GM12878 (cell line): ENCODE measurements around the gene C16orf96. TPM values are rescaled to one million over a fixed set of nuclear protein-coding genes. Genes with fewer than 3 reads are reported as not detected.

ENCODE experiments used
- BMI1 ChIP-seq: fragments of 450-650 bp; IDR thresholded peaks from 2 replicates; pipeline ENCODE4 v1.6.1; 2016; ENCODE audit warnings: mild to moderate bottlenecking, moderate library complexity, borderline replicate concordance
- FOS ChIP-seq: IDR thresholded peaks from 3 replicates; pipeline ENCODE4 v1.6.1; 2011; ENCODE audit warnings: borderline replicate concordance; ENCODE audit not compliant: insufficient read length; ENCODE audit errors: extremely low read depth
- KLF5 ChIP-seq: fragments of 450-650 bp; IDR thresholded peaks from 2 replicates; pipeline ENCODE4 v1.6.1; 2014; ENCODE audit warnings: mild to moderate bottlenecking; ENCODE audit not compliant: partially characterized antibody
- LARP7 ChIP-seq: fragments of 450-650 bp; IDR thresholded peaks from 2 replicates; pipeline ENCODE4 v1.6.1; 2017; ENCODE audit warnings: mild to moderate bottlenecking
- NFYB ChIP-seq: IDR thresholded peaks from 2 replicates; pipeline ENCODE4 v1.6.1; 2011; ENCODE audit warnings: low read depth, mild to moderate bottlenecking, low read length, improper control_type of control experiment, moderate library complexity; ENCODE audit not compliant: insufficient read depth
- RBBP5 ChIP-seq: fragments of 200-600 bp; sonication (generic); conservative IDR thresholded peaks from 2 replicates; pipeline ENCODE4 v1.6.1; 2016
- RELA ChIP-seq: fragments of 450-650 bp; IDR thresholded peaks from 2 replicates; pipeline ENCODE4 v1.8.0; 2014; ENCODE audit warnings: borderline replicate concordance; ENCODE audit not compliant: partially characterized antibody
- SP1 ChIP-seq: IDR thresholded peaks from one replicate; pipeline ENCODE4 v1.6.1; 2011; ENCODE audit warnings: low read depth, low read length
- TAF1 ChIP-seq: IDR thresholded peaks from 2 replicates; pipeline ENCODE4 v1.6.1; 2011; ENCODE audit warnings: mild to moderate bottlenecking, low read depth, low read length, borderline replicate concordance
- YY1 ChIP-seq: IDR thresholded peaks from 2 replicates; pipeline ENCODE4 v1.6.1; 2011; ENCODE audit warnings: low read depth, mild to moderate bottlenecking, low read length
- ZBTB11 ChIP-seq: fragments of 450-650 bp; formaldehyde crosslinking; IDR thresholded peaks from 2 replicates; pipeline ENCODE4 v1.5.0; 2022; ENCODE audit warnings: mild to moderate bottlenecking, missing genetic modification characterization
- ZBTB4 ChIP-seq: fragments of 450-650 bp; formaldehyde crosslinking; IDR thresholded peaks from 2 replicates; pipeline ENCODE4 v1.4.0; 2022; ENCODE audit warnings: mild to moderate bottlenecking, moderate library complexity
- ZBTB40 ChIP-seq: fragments of 450-650 bp; IDR thresholded peaks from 2 replicates; pipeline ENCODE4 v1.6.1; 2016; ENCODE audit warnings: mild to moderate bottlenecking, moderate library complexity, borderline replicate concordance
- ZNF207 ChIP-seq: fragments of 450-650 bp; IDR thresholded peaks from 2 replicates; pipeline ENCODE4 v1.6.1; 2014; ENCODE audit warnings: antibody characterized with exemption, mild to moderate bottlenecking, borderline replicate concordance
- ZNF384 ChIP-seq: IDR thresholded peaks from 2 replicates; pipeline ENCODE4 v1.6.1; 2012; ENCODE audit warnings: low read depth, mild to moderate bottlenecking, low read length, improper control_type of control experiment, borderline replicate concordance
- polyA plus RNA-seq, 11 experiments: library from polyadenylated mRNA; depleted of rRNA in 4 of 11; unstranded in 6 of 11; stranded (reverse) in 5 of 11; fragments of >200 nt; fragmentation: Nextera tagmentation in 4 of 11; fragmentation: Illumina TruSeq in 1 of 11; extraction: Ambion mirVana in 4 of 11; extraction: Trizol in 1 of 11; gene quantifications; 1 replicate in 1 of 11; 2 replicates in 10 of 11; pipeline versions ENCODE4 v1.2.1 to v1.2.3, GENCODE V29; 2011 to 2016; ENCODE audit warnings: inconsistent platforms in 2 of 11, missing spikeins in 2 of 11, low read depth in 1 of 11
- total RNA-seq, 4 experiments: library from RNA; depleted of rRNA in 3 of 4; stranded (reverse); fragments of >200 nt in 3 of 4; fragmentation: Illumina TruSeq in 1 of 4; extraction: Trizol in 1 of 4; gene quantifications; 2 replicates each; pipeline versions ENCODE4 v1.2.1 to v1.2.3, GENCODE V29; 2013 to 2021
- TF ChIP-seq, protein P1 (sequence below): fragments of 450-650 bp; IDR thresholded peaks from 2 replicates; pipeline ENCODE4 v1.6.1; 2016; ENCODE audit warnings: mild to moderate bottlenecking

The C16orf96 gene
- total and polyA plus RNA-seq, 10 of the 15 experiments (the other 5 are each of a cell fraction or from before 2014, with no cell fraction given) = 0.01 to 0.08 (median 0.01) TPM; not detected in 7

GRCh38 chr16:4538350-4539235 lies 17.5 kb upstream of the C16orf96 start, which contains the start of gene CDIP1 (continued):
- TF ChIP-seq YY1 (no peak; the same call in 1 of the 2 replicates), ZBTB11 (no peak; the same call in 1 of the 2 replicates), LARP7 (no peak; the same call in 1 of the 2 replicates), ZNF207 (no peak), BMI1 (no peak), KLF5 (peak; percentile 43), RBBP5 (no peak), ZBTB40 (no peak), SP1 (peak; percentile 77), FOS (no peak), ZBTB4 (CRISPR knock-in tag) (0 out of 2 replicates have a peak, but pooled peaks have one; percentile 68), NFYB (peak; percentile 42; the same call in 1 of the 2 replicates), RELA (peak; percentile 68), TAF1 (peak; percentile 51; the same call in 1 of the 2 replicates), ZNF384 (no peak)
- TF ChIP-seq, protein P1, sequence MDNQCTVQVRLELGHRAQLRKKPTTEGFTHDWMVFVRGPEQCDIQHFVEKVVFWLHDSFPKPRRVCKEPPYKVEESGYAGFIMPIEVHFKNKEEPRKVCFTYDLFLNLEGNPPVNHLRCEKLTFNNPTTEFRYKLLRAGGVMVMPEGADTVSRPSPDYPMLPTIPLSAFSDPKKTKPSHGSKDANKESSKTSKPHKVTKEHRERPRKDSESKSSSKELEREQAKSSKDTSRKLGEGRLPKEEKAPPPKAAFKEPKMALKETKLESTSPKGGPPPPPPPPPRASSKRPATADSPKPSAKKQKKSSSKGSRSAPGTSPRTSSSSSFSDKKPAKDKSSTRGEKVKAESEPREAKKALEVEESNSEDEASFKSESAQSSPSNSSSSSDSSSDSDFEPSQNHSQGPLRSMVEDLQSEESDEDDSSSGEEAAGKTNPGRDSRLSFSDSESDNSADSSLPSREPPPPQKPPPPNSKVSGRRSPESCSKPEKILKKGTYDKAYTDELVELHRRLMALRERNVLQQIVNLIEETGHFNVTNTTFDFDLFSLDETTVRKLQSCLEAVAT = peak; percentile 83
